MM.1S (cell line): ENCODE measurements around the gene KIAA1958.

ENCODE experiments used
- DNase-seq: peaks from one replicate; pipeline ENCODE4 v3.0.0-alpha.2; 2015
- H2AFZ ChIP-seq: fragments of 300-600 bp; sonication (generic); 2 replicates; pipeline ENCODE4 v1.6.0; 2016; ENCODE audit warnings: antibody characterized with exemption, low read length
- H3F3A ChIP-seq: fragments of 300-600 bp; sonication (generic); 2 replicates; pipeline ENCODE4 v1.6.1; 2016; ENCODE audit warnings: mild to moderate bottlenecking, antibody characterized with exemption, low read length, moderate library complexity, mixed read lengths; ENCODE audit not compliant: insufficient read depth
- H3K27ac ChIP-seq: fragments of 300-600 bp; sonication (generic); 2 replicates; pipeline ENCODE4 v1.5.1; 2016; ENCODE audit warnings: mild to moderate bottlenecking, low read length
- H3K27me3 ChIP-seq: fragments of 300-600 bp; sonication (generic); replicated peaks from 2 replicates; pipeline ENCODE4 v1.6.0; 2016; ENCODE audit warnings: low read length; ENCODE audit not compliant: insufficient read depth
- H3K36me3 ChIP-seq: fragments of 300-600 bp; sonication (generic); replicated peaks from 2 replicates; pipeline ENCODE4 v1.6.1; 2016; ENCODE audit warnings: mild to moderate bottlenecking, low read length, mixed read lengths; ENCODE audit not compliant: insufficient read depth
- H3K4me1 ChIP-seq: fragments of 300-600 bp; sonication (generic); 2 replicates; pipeline ENCODE4 v1.6.1; 2016; ENCODE audit warnings: low read length, mixed read lengths
- H3K4me2 ChIP-seq: fragments of 300-600 bp; sonication (generic); 2 replicates; pipeline ENCODE4 v1.6.0; 2016; ENCODE audit warnings: low read depth, low read length
- H3K4me3 ChIP-seq: fragments of 300-600 bp; sonication (generic); 2 replicates; pipeline ENCODE4 v1.5.1; 2016; ENCODE audit warnings: low read length, mixed read lengths
- H3K79me2 ChIP-seq: fragments of 300-600 bp; sonication (generic); 2 replicates; pipeline ENCODE4 v1.6.1; 2016; ENCODE audit warnings: mixed run types, low read length, mixed read lengths
- H3K9ac ChIP-seq: fragments of 300-600 bp; sonication (generic); 2 replicates; pipeline ENCODE4 v1.6.1; 2016; ENCODE audit warnings: low read length, mixed read lengths
- H3K9me2 ChIP-seq: fragments of 300-600 bp; sonication (generic); replicated peaks from 2 replicates; pipeline ENCODE4 v1.6.1; 2016; ENCODE audit warnings: mild to moderate bottlenecking, low read length, mixed read lengths; ENCODE audit not compliant: insufficient read depth
- H3K9me3 ChIP-seq: fragments of 300-600 bp; sonication (generic); replicated peaks from 2 replicates; pipeline ENCODE4 v1.6.1; 2016; ENCODE audit warnings: mild to moderate bottlenecking, low read length, mixed read lengths; ENCODE audit not compliant: insufficient read depth
- H4K20me1 ChIP-seq: fragments of 300-600 bp; sonication (generic); 2 replicates; pipeline ENCODE4 v1.6.1; 2016; ENCODE audit warnings: mild to moderate bottlenecking, low read length, moderate library complexity, mixed read lengths; ENCODE audit not compliant: insufficient read depth
- EZH2 ChIP-seq: fragments of 300-600 bp; sonication (generic); optimal IDR thresholded peaks from 2 replicates; pipeline ENCODE3; 2017; ENCODE audit warnings: low read depth, mild to moderate bottlenecking, antibody characterized with exemption, low read length, mixed read lengths
- EZH2phosphoT487 ChIP-seq: fragments of 300-600 bp; sonication (generic); IDR thresholded peaks from 2 replicates; pipeline ENCODE4 v1.6.1; 2018; ENCODE audit warnings: antibody characterized with exemption, low read length
- TF ChIP-seq, protein P1 (sequence below): fragments of 300-600 bp; sonication (generic); IDR thresholded peaks from 2 replicates; pipeline ENCODE4 v1.5.1; 2016; ENCODE audit warnings: antibody characterized with exemption, low read length, mixed read lengths

The KIAA1958 gene

DNA sequence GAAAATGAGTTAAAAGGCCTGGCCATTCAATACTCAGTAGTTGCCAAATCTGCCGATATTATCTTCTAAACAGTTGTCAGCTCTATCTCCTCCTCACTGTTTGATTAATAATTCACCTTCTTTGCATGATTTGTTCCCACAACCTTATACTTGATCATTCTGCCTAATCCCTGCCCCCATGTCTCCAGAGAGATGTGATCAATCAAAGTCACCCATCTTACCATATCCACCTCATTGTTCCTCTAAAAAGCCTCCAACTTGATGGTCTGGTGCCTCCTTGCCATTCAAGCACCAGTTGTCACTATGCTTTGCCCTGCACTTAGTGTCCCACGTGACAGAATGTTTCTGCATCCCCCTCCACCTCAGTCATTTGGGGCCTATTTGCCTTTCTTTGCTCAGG lies 41.3 kb downstream of the KIAA1958 start:
- Histone ChIP-seq H3K79me2 (no peaks in the 10 kb centered on the region), H4K20me1 (no peaks in the 10 kb centered on the region), H3K36me3 (no peaks in the 10 kb centered on the region), H3K9me3 (no peaks in the 10 kb centered on the region), H3K4me3 (no peak overlapping the region), H2AFZ (no peak overlapping the region), H3K4me2 (no peak overlapping the region), H3K4me1 (no peaks in the 10 kb centered on the region), H3K9ac (no peak overlapping the region), H3F3A (no peaks in the 10 kb centered on the region), H3K9me2 (no peaks in the 10 kb centered on the region), H3K27ac (no peak overlapping the region), H3K27me3 (no peaks in the 10 kb centered on the region)
- no peak for DNase-seq
- no peak for TF ChIP-seq EZH2phosphoT487
- TF ChIP-seq, protein P1, sequence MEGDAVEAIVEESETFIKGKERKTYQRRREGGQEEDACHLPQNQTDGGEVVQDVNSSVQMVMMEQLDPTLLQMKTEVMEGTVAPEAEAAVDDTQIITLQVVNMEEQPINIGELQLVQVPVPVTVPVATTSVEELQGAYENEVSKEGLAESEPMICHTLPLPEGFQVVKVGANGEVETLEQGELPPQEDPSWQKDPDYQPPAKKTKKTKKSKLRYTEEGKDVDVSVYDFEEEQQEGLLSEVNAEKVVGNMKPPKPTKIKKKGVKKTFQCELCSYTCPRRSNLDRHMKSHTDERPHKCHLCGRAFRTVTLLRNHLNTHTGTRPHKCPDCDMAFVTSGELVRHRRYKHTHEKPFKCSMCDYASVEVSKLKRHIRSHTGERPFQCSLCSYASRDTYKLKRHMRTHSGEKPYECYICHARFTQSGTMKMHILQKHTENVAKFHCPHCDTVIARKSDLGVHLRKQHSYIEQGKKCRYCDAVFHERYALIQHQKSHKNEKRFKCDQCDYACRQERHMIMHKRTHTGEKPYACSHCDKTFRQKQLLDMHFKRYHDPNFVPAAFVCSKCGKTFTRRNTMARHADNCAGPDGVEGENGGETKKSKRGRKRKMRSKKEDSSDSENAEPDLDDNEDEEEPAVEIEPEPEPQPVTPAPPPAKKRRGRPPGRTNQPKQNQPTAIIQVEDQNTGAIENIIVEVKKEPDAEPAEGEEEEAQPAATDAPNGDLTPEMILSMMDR = no peak
- TF ChIP-seq EZH2 = no peak

- no peak for DNase-seq
- Histone ChIP-seq H3F3A (no peaks in the 10 kb centered on the region), H3K9ac (no peak overlapping the region), H3K27ac (no peak overlapping the region), H3K9me2 (no peaks in the 10 kb centered on the region), H4K20me1 (no peaks in the 10 kb centered on the region), H3K9me3 (no peaks in the 10 kb centered on the region), H2AFZ (no peak overlapping the region), H3K36me3 (no peaks in the 10 kb centered on the region), H3K4me2 (no peak overlapping the region), H3K27me3 (no peaks in the 10 kb centered on the region), H3K79me2 (no peaks in the 10 kb centered on the region), H3K4me1 (no peaks in the 10 kb centered on the region), H3K4me3 (no peak overlapping the region)
- TF ChIP-seq, protein P1 = no peak
- TF ChIP-seq EZH2 (no peak), EZH2phosphoT487 (no peak)
Observed at GRCh38 chr9:112529316-112529715, 42.7 kb downstream of the KIAA1958 start.

GRCh38 chr9:112530751-112531205 lies 44.2 kb downstream of the KIAA1958 start:
- Histone ChIP-seq H2AFZ (no peak overlapping the region), H3K4me3 (no peak overlapping the region), H3K4me2 (no peak overlapping the region), H3K79me2 (no peaks in the 10 kb centered on the region), H3K36me3 (no peaks in the 10 kb centered on the region), H3K9me3 (no peaks in the 10 kb centered on the region), H3K27ac (no peak overlapping the region), H3K9me2 (no peaks in the 10 kb centered on the region), H3F3A (no peaks in the 10 kb centered on the region), H3K9ac (no peak overlapping the region), H4K20me1 (no peaks in the 10 kb centered on the region), H3K27me3 (no peaks in the 10 kb centered on the region), H3K4me1 (no peaks in the 10 kb centered on the region)
- no peak for TF ChIP-seq EZH2phosphoT487
- TF ChIP-seq EZH2 = no peak
- TF ChIP-seq, protein P1 = no peak
- DNase-seq = no peak
